A673 (cell line): ENCODE results near the gene CXCR6.

ENCODE experiments used
- CTCF ChIP-seq: fragments of 300-800, 200-600 bp; sonication (generic); conservative IDR thresholded peaks from 2 replicates; pipeline ENCODE4 v1.5.1; 2017; ENCODE audit warnings: low read depth, mild to moderate bottlenecking, antibody characterized with exemption, low read length, moderate library complexity, mixed read lengths
- EZH2 ChIP-seq: fragments of 200-600 bp; sonication (generic); IDR thresholded peaks from 2 replicates; pipeline ENCODE4 v1.6.1; 2017; ENCODE audit warnings: borderline replicate concordance, low read depth, mild to moderate bottlenecking, mixed read lengths, antibody characterized with exemption, low read length; ENCODE audit not compliant: poor library complexity, severe bottlenecking

- TF ChIP-seq CTCF (no peak), EZH2 (no peak)
These were observed 34.9 kb downstream of the CXCR6 start for GRCh38 chr3:45978006-45978761.
